HG03378 (cell line): ENCODE measurements around the gene COG5.

Source experiments
- ATAC-seq: cut with Tn5 transposase; IDR thresholded peaks from one replicate; pipeline ENCODE4 v1.9.1; 2021; ENCODE audit warnings: mild to moderate bottlenecking, moderate library complexity; ENCODE audit not compliant: unreplicated experiment

Gene COG5

DNA sequence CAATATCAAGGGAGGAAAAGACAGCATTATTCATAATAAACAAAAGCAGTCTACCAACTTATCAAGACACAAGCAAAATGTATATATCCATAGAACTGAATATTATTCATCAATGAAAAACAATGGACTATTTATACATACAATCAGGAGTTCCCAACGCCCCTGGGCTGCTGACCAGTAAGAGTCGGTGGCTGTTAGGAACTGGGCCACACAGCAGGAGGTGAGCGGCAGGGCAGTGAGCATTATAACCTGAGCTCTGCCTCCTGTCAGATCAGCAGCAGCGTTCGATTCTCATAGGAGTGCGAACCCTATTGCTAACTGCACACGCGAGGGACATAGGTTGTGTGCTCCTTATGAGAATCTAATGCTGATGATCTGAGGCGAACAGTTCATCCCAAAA is 165.6 kb downstream of the COG5 start:
- no peak for ATAC-seq

DNA sequence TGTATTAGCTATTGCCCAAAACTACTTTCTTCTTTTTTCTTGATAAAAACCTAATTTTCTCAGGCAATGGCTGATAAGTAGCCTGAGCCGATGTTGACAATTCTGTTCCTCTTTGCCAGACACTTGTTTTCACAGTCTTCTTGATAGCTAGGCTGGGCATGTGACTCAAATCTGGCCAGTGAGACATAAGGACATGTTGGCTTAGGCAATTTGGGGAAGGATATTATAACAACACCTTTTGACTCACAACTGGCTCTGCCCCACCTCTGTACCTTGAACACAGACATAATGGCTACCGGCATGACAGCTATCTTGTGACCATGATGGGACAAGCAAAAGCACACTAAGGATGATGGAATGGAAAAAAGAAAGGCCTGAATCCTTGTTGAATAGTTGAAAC is 166.7 kb downstream of the COG5 start:
- no peak for ATAC-seq

DNA sequence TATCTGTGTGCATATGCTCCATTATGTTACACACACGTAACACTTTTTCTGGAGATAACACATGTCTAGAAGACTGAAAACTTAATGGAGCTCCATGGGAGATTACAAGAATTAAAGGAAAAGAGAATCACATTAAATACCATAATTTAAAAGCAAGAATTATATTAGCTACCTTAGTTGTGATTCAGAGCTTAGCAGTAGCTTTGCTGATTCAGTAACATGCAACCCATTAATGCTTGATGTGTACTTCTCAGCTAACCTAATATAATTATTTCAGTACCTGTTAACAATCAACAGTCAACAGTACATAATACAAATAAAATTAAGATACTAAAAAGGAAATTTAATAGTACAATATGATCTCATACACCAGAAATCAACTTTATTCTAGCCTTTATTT is 167.6 kb downstream of the COG5 start:
- ATAC-seq, result no peak

DNA sequence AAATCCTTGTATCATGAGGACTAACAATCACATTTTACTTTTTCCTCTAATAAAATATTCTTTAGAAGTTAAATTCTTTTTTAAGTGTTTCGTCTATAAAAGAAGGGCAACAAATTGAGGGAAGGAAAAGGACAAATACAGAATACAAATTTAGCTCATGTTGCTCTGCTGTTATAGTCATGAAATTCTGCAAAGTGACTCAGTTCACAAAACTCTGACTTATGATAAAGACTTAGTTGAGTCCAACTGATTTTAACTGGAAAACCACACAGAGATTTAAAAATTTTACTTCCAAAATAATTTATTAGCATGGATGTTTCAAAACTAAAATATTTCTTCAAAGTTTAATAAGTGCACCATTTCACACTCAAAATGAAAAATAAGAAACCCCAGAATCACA is 168.9 kb downstream of the COG5 start:
- no peak for ATAC-seq

DNA sequence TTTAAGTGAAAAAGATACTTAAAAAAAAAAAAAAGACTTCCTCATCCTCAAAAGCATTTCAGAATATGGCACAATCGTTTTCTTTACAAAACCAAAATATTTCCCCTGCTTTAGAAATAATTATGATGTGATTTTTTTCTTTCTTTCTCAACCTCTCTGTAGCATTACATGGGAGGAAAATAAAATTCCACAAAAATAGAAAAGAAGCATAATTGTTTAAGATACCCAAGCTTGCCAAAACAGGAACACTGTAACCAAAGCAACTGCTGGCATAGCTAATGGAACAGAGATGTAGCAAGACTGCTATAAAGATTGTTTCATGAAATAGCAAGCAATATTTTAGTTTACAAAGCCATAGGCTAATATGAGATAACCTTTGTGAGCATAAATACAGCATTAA is 169.4 kb downstream of the COG5 start:
- no peak for ATAC-seq

DNA sequence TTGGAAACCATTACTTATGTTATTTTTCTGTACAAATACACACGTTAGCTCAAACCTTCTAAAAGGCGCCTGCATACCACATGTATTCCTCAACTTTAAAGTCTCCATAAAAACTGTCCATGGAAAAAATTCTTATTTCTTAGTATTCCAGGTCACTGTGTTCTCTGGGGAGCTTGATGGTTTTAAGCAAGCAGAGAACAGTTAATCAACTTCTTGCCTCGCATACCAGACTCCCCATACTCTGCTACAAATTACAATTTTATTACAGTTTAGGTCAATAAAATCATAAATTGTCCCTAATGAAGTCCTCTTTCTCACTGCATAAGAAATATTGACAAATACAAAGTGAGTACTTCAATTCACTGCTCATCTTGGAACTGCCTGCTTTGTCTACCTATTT is 170.9 kb downstream of the COG5 start:
- no peak for ATAC-seq

DNA sequence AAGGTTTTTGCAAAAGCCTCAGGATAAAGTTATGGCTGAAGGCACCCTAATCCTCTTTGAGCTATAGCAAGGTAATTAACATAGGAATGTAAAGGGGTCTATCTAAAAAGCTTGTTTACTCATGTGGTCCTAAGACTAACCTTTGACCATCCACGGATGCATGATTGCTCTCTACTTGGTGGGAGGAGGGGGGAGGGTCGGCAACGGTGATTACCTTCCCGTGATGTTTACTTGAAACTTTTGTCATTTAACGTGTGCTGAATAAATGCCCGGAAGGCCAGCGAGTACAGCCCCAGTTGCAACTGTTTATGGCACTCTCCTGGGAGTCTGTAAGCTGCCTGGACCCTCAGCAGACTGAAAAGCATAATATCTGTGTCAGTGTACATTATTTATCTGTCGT is 172.8 kb downstream of the COG5 start:
- no peak for ATAC-seq

DNA sequence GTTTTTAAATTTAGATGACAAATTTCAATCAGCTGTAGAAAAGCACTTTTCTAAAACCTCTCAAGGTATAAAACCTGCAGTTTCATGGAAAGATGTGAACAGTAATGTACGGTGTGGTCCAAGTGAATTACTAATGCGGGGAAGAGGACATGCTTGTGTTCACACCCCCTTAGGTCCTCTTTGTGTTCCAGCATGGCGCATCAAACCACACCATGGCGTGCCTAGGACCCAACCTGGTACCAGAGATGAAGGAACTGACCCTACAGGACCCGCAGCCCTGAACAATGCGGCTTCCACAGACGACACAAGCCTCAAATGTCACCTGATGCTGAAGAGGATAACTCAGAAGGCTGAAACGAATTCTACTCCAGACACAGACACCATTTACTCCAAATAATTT is 175.1 kb downstream of the COG5 start:
- no peak for ATAC-seq

DNA sequence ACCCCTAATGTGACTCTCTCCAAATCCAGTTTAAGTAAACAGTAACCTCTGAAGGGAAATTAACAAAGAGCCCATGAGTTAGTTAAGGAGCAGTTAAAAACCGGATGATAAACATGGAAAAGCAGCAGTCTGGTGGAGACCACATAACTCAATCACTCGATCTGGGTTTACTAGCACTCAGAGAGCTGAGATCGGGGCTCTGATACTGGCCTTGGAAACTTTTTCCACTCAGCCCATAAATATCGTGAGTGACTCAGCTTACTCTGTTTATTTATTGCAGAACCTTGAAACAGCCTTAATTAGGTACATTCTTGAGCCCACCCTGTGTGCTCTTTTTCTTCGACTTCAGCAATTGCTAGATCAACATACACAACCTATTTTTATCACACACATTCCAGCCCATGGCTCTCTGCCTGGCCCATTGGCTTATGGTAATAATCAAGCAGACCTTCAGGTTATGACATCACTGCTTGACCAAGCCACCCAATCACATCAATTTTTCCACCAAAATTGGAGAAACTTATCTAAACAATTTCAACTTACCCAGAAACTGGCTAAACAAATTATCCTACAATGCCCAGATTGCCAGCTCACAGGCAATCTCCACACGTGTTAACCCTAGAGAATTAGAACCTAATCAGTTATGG is 176.0 kb downstream of the COG5 start:
- no peak for ATAC-seq

DNA sequence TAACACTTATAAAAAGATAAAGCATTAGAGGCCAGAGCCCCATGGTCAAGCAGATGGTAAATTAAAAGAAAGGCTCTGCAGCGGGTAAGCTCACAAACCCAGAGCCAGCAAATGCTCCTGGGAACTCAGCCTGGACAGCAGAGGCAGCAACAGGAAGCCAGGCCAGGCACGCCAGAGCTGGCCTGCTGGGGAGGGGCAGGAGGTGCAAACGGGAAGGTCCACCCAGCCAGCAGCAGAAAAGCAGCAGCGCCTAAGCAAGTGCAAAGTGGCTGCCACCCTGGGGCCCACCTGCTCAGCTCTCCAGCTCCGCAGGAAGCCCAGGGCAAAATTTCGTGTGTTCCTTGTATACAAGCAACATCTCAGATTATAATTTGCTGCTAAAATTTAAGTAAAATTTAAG is 176.6 kb downstream of the COG5 start:
- ATAC-seq, result no peak

DNA sequence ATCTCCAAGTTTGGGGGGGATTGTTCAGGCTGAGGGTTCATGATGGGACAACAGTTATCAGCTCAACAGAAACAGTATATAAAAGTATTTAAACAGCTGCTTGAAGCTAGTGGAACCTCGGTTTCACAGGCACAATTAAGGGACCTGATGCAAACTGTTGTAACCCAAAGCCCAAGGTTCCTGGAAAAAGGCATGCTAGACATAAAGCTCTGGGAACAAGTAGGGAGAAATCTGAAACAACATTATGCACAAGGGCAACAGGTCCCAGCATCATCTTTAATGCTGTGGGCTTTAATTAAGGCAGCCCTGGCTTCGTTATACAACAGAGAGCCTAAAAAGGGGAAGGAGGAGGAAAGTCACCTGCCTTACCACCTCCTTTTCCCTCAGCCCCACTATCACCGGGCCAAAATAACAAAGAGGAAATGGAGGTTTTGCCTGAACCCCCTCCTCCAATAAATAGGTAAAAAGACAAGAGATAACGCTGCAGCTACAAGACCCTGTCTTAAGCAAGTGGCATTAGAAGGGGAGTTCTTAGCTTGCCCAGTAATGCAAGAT is 177.1 kb downstream of the COG5 start:
- no peak for ATAC-seq

DNA sequence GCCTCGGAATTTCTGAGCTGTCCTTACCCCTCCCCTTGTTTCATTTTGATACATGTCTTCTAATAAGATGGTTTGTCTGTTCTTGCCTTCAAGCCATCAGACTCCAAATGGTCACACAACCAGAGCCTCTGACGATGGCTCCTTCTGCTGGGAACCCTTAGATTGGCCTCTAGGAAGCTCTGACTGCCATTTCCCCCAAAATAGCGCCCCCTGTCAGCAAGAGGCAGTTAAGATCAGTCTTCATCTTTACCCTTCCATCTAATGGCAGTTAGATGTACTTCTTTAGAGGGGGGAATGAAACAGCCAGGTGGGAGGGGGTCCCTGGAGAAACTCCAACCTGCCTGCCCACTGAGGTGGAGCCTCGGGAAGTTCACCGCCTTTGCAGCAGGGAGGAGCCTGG is 179.7 kb downstream of the COG5 start:
- ATAC-seq, result no peak

DNA sequence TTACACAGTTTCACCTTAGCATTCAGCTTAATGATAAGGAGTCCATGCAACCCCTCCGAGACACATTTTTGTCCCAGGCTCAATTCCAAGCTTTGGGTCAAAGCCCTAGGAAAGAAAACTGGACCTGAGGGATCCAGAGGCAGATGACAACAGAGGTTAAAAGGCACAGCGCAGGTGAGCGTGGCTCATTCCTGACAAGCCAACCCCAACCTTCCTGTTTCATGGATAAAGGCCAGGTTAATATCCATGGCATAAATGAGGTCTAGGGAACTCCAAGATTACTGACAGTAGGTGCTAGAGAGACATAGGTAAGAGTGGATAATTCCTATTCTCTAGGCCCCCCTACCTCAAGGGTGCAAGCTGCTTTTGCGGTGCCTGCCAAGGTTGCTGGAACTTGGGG is 180.5 kb downstream of the COG5 start:
- ATAC-seq, result no peak

DNA sequence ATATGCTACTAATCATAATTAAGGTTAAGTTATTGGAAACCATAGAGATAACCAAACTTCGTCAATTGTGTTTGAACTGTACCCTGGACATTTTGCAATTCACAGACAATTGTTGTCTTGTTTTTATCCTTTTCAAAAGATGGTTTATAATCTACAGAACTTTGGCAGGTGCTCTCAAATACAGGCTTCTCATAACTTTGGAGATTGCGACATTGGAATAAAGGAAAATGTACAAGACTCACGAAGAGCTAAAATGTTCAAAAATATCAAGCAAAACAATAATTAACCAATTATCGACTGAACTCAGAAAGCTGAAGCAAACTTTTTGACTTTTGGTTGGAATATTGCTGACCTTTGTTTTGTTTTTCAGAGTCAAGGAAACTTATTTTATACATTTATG is 182.3 kb downstream of the COG5 start:
- no peak for ATAC-seq

DNA sequence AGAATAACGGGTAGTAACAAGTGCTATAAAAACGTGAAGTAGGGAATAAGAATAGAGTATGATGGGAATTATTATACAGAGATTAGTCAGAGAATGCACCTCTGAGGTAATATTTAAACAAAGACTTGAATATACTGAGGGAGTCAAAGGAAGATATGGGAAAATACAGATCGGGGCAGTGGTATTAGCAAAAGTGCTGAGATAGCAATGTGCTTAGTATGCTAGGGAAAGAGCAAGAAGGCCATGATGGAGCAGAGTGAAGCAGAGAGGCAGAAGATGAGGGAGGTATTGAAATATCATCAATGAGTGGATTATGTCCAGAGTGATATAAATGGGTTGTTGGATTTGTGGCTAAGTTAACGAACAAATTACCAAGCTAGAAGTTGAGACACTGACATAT is 190.4 kb downstream of the COG5 start:
- no peak for ATAC-seq

DNA sequence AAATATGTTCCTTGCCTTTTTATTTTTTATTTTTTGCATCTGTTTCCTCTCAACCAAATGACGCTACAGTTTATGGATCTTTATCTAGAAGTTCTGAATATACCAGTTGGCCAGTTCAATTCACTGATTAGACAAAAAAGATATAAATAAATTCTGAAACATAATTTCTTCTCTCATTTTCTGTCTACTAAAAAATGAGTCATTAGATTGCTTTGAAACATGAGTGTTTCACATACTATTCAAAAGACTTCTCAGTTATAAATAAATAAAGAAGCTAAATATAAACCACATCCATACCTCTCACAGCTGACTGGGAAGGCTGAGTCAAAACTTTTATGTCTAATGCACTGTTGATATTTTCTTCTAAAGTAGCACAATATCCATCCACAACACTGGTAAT is 191.4 kb downstream of the COG5 start:
- no peak for ATAC-seq

DNA sequence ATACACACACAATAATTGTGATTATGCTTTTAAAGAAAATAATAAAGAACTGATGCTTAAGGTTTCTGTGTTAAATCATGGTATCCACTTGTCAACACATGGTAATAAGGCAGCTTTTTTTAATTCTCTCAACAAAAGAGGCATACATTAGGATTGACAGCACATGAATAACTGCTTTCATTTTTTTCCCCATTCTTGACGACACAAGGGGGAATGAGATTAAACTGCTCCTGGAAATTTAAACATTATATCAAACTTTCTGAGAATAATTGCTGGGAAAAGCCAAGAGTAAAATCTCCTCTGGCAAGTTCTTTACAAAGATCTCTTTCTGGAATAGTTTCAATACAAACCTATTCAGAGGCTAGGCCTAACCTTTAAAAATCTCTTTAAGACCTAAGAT is 192.9 kb downstream of the COG5 start:
- ATAC-seq, result no peak

DNA sequence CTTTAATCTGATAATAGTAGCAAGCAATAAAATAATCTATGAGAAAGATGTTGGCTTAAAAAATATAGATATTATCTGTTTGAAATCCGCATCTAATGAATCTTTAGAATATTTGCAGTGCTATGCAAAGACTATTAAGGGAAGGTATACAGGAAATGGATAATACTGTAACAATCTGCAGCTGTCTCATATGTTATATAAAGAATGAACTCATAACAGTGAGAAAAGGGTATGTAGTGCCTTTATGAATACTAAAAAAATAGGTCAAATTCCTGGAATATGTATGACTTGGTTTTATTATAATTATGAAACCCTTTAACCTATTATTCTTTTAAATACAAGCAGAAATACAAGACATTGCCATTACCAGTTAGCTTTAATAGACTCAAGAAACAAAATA is 198.9 kb downstream of the COG5 start:
- no peak for ATAC-seq

DNA sequence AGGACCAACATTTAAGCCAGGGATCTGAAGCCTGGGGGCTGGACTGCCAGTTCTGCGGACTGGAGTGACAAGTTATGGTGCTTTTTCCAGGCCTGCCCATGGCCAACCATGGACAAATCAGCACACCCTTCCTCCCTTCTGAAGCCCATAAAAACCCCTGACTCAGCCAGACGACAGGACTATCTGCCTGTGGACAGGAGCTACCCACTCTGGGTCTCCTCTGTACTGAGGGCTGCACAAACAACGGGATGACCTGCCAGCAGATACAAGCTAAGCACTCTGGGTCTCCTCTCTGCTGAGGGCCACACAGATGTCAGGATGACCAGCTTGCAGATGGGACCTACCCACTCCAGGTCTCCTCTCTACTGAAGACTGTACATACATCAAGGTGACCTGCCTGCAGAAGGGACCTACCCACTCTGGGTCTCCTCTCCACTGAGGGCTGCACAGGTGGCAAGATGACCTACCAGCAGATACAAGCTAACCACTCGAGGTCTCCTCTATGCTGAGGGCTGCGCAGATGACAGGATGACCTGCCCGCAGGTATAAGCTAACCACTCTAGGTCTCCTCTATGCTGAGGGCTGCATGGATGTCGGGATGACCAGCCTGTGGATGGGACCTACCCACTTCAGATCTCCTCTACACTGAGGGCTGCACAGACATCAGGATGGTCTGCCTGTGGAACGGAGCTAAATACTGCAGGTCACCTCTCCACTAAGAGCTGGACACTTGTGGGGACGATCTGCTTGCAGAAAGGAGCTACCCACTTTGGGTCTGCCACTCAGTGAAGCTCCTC is 204.0 kb downstream of the COG5 start:
- ATAC-seq, result no peak

DNA sequence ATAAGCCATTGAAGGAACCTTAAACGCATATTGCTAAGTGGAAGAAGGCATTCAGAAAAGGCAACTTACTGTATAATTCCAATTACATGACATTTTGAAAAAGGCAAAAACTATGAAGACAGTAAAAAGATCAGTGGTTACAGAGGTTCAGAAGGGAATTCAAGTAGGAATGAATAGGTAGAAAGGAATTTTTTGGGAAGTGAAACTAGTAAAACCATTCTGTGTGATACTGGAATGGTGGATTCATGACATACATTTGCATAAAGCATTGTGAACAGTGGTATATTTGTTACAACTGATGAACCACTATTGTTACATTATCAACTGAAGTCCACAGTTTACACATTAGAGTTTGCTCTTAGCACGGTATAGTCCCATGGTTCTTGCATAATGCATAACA is 208.1 kb downstream of the COG5 start:
- no peak for ATAC-seq

DNA sequence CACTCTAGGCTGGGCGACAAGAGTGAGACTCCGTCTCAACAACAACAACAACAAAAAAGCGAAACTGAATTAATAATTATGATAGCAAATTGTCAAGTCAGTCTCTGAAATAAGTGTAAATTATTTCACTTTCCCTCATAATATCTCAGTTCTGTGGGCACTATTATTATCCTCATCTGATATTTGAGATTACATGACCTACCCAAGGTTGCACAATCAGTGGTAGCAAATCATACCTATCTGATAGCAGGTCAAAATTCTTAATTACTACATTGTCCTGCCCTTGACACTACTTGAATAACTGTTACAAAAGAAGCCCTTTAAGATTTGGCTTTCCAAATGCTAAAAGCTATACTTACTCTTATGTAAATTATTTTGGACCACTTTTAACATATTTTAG is 209.1 kb downstream of the COG5 start:
- ATAC-seq, result no peak

DNA sequence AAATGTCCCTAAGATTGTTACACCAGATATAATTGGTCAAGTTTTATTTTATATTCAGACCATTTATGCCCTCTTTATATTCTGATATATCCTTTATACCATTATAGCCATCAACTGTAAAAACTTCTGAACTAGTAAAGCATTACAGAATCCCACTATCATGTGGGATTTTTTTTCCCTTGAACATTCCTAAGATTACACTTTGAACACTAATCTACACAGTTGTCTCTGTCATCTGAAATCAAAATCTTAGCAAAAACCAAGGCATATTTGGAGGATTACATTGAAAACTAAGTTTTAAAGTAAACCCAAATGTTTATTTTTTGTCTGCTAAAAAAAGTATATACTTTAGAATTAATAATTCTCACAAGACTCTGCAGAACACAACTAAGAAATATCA is 210.0 kb downstream of the COG5 start:
- no peak for ATAC-seq

DNA sequence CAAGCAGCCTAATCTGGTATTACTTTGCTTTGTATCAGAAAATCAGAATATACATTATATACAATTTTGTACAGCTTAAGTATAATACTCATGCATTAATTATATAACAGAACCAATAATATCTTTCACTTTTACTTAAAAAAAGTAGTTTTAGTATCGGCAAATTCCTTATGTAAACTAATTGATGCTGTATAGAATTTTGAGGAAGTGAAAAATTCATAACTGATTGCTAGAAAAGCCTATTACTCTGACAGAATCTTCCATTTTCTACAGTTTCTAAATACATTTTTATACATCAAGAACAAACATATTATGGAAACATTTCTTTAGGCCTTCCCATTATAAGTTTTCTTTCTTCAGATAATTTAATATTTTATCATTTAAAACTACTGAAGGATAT is 217.8 kb downstream of the COG5 start:
- no peak for ATAC-seq
